GM12878 (cell line): ENCODE data around the gene SRGAP1. TPM values are rescaled to one million over a fixed set of nuclear protein-coding genes. Genes with fewer than 3 reads are reported as not detected.

Source experiments
- ATAC-seq: fragments of 200-7000 bp; cut with Tn5 transposase; 3 replicates; pipeline ENCODE4 v1.9.1; 2020; ENCODE audit warnings: mild to moderate bottlenecking, moderate library complexity
- BruUV-seq: library from RNA; stranded (reverse); fragments of 400-500 nt; replicated peaks from 2 replicates; lab custom pipeline; 2021; lab: Mats Ljungman, UMichigan
- CTCF ChIA-PET: fragments of 300-600 bp; sonication (Branson Sonifier 250); formaldehyde crosslinking; extraction: SDS; loops from one replicate; lab custom pipeline; 2021; ENCODE audit warnings: inconsistent platforms; lab: Yijun Ruan, JAX
- POLR2A ChIA-PET: fragments of 350-600 bp; formaldehyde crosslinking; extraction: SDS; loops from one replicate; lab custom pipeline; 2021; ENCODE audit warnings: inconsistent platforms; lab: Charles Lee
- RAD21 ChIA-PET: fragments of 300-600 bp; sonication (Branson Sonifier 250); formaldehyde crosslinking; loops from one replicate; lab custom pipeline; 2023; ENCODE audit warnings: antibody characterized with exemption; ENCODE audit not compliant: unreplicated experiment; lab: Charles Lee
- SMC1A ChIA-PET: fragments of 300-600 bp; sonication (Branson Sonifier 250); formaldehyde crosslinking; loops from one replicate; lab custom pipeline; 2023; ENCODE audit not compliant: unreplicated experiment, uncharacterized antibody; lab: Charles Lee
- DNase-seq: peaks from one replicate; pipeline ENCODE4 v3.0.0-alpha.2; 2011; ENCODE audit warnings: low read depth, low spot score
- FAIRE-seq: peaks from 3 replicates; lab custom pipeline; 2011; peaks lifted over from hg19 to GRCh38; lab: Jason Lieb, UNC
- H2AFZ ChIP-seq: 2 replicates; pipeline ENCODE4 v1.6.0; 2011; ENCODE audit warnings: low read depth, low read length, control low read depth; ENCODE audit not compliant: control insufficient read depth
- H3K27ac ChIP-seq: 2 replicates; pipeline ENCODE4 v1.5.1; 2011; ENCODE audit warnings: control low read depth; ENCODE audit not compliant: control insufficient read depth, insufficient read depth
- H3K27me3 ChIP-seq, 2 experiments: replicated peaks in 1 of 2; 2 replicates each; pipeline versions ENCODE4 v1.6.0 to v1.6.1; 2011; ENCODE audit warnings: low read length in 1 of 2; ENCODE audit not compliant: control insufficient read depth in 2 of 2, insufficient read depth in 2 of 2
- H3K36me3 ChIP-seq, 2 experiments: 2 replicates each; pipeline ENCODE4 v1.5.1; 2011; ENCODE audit warnings: low read length in 1 of 2; ENCODE audit not compliant: control insufficient read depth in 2 of 2, insufficient read depth in 2 of 2
- H3K4me1 ChIP-seq: 2 replicates; pipeline ENCODE4 v1.6.1; 2011; ENCODE audit warnings: mild to moderate bottlenecking, low read length, moderate library complexity, mixed read lengths; ENCODE audit not compliant: control insufficient read depth, insufficient read depth
- H3K4me2 ChIP-seq: 2 replicates; pipeline ENCODE4 v1.6.0; 2011; ENCODE audit warnings: control low read depth; ENCODE audit not compliant: control insufficient read depth, insufficient read depth
- H3K4me3 ChIP-seq: fragments of 200-600 bp; sonication (generic); 2 replicates; pipeline ENCODE4 v1.5.1; 2016
- H3K79me2 ChIP-seq: 2 replicates; pipeline ENCODE4 v1.6.0; 2011; ENCODE audit warnings: low read length; ENCODE audit not compliant: control insufficient read depth, insufficient read depth
- H3K9ac ChIP-seq: 2 replicates; pipeline ENCODE4 v1.8.0; 2011; ENCODE audit warnings: low read length, control low read depth, mixed read lengths; ENCODE audit not compliant: control insufficient read depth, insufficient read depth
- H3K9me3 ChIP-seq: replicated peaks from 3 replicates; pipeline ENCODE4 v1.5.1; 2011; ENCODE audit warnings: mild to moderate bottlenecking, low read length; ENCODE audit not compliant: control insufficient read depth, insufficient read depth
- H4K20me1 ChIP-seq: 2 replicates; pipeline ENCODE4 v1.6.0; 2011; ENCODE audit not compliant: control insufficient read depth, insufficient read depth
- BACH1 ChIP-seq: fragments of 450-650 bp; IDR thresholded peaks from 2 replicates; pipeline ENCODE4 v1.6.1; 2017; ENCODE audit warnings: mild to moderate bottlenecking, borderline replicate concordance
- IKZF1 ChIP-seq: fragments of 450-650 bp; conservative IDR thresholded peaks from 2 replicates; pipeline ENCODE4 v1.6.1; 2017; ENCODE audit warnings: antibody characterized with exemption, mild to moderate bottlenecking
- RELA ChIP-seq: fragments of 450-650 bp; IDR thresholded peaks from 2 replicates; pipeline ENCODE4 v1.8.0; 2014; ENCODE audit warnings: borderline replicate concordance; ENCODE audit not compliant: partially characterized antibody
- YY1 ChIP-seq: IDR thresholded peaks from 2 replicates; pipeline ENCODE4 v1.6.1; 2011; ENCODE audit warnings: low read depth, mild to moderate bottlenecking, low read length
- ZNF274 ChIP-seq: IDR thresholded peaks from one replicate; pipeline ENCODE4 v1.8.0; 2011; ENCODE audit not compliant: insufficient read length, insufficient read depth
- WGBS: methylation state at CpG from one replicate; pipeline ENCODE4 v1.1.6; 2016; ENCODE audit warnings: low lambda C conversion rate; ENCODE audit not compliant: insufficient replicate concordance, insufficient coverage; ENCODE audit errors: missing lambda C conversion rate; 5-methylcytosine and 5-hydroxymethylcytosine counted together
- in situ Hi-C: fragments of 300-500 bp; cut with MboI; formaldehyde crosslinking; loops from 9 replicates; pipeline ENCODE4 v1.14.3; 2018; ENCODE audit warnings: mixed read lengths
- intact Hi-C: fragments of 100-400 bp; cut with micrococcal nuclease; formaldehyde crosslinking; loops from one replicate; pipeline ENCODE4 v1.14.2; 2022; ENCODE audit not compliant: unreplicated experiment
- polyA plus RNA-seq, 11 experiments: library from polyadenylated mRNA; depleted of rRNA in 4 of 11; unstranded in 6 of 11; stranded (reverse) in 5 of 11; fragments of >200 nt; fragmentation: Nextera tagmentation in 4 of 11; fragmentation: Illumina TruSeq in 1 of 11; extraction: Ambion mirVana in 4 of 11; extraction: Trizol in 1 of 11; gene quantifications; 1 replicate in 1 of 11; 2 replicates in 10 of 11; pipeline versions ENCODE4 v1.2.1 to v1.2.3, GENCODE V29; 2011 to 2016; ENCODE audit warnings: inconsistent platforms in 2 of 11, missing spikeins in 2 of 11, low read depth in 1 of 11
- total RNA-seq, 4 experiments: library from RNA; depleted of rRNA in 3 of 4; stranded (reverse); fragments of >200 nt in 3 of 4; fragmentation: Illumina TruSeq in 1 of 4; extraction: Trizol in 1 of 4; gene quantifications; 2 replicates each; pipeline versions ENCODE4 v1.2.1 to v1.2.3, GENCODE V29; 2013 to 2021
- TF ChIP-seq, protein P1 (sequence below): IDR thresholded peaks from 2 replicates; pipeline ENCODE4 v1.6.1; 2012; ENCODE audit warnings: improper control_type of control experiment, low read depth, low read length; ENCODE audit not compliant: insufficient replicate concordance

The SRGAP1 gene
- total and polyA plus RNA-seq, 10 of the 15 experiments (the other 5 are each of a cell fraction or from before 2014, with no cell fraction given) = 0.16 to 0.85 (median 0.46) TPM

- Histone ChIP-seq H3K9ac (no peak overlapping the region), H3K4me2 (no peak overlapping the region), H3K27ac (no peak overlapping the region), H3K27me3 (no peaks in the 10 kb centered on the region), H3K9me3 (no peaks in the 10 kb centered on the region), H3K4me1 (no peaks in the 10 kb centered on the region), H3K36me3 (no peaks in the 10 kb centered on the region), H4K20me1 (no peaks in the 10 kb centered on the region), H3K4me3 (no peak overlapping the region), H3K79me2 (no peaks in the 10 kb centered on the region), H2AFZ (no peak overlapping the region)
- ATAC-seq (no peak), FAIRE-seq (no peak), DNase-seq (no peak)
- WGBS = 0% methylated on average over 1 of the region's 1 CpG
- no TSS peak for BruUV-seq
- ChIA-PET CTCF (no interaction called here), POLR2A (interaction anchor here (0.5 kb wide), 1 partner anchor 15 kb away, joined by 4 read pairs; no protein-coding TSS in a partner anchor), SMC1A (no interaction called here), RAD21 (no interaction called here)
- intact Hi-C loops (no loop called here), in situ Hi-C loops (no loop called here)
- TF ChIP-seq IKZF1 (no peak), YY1 (no peak), BACH1 (no peak), RELA (no peak), ZNF274 (no peak)
- TF ChIP-seq, protein P1, sequence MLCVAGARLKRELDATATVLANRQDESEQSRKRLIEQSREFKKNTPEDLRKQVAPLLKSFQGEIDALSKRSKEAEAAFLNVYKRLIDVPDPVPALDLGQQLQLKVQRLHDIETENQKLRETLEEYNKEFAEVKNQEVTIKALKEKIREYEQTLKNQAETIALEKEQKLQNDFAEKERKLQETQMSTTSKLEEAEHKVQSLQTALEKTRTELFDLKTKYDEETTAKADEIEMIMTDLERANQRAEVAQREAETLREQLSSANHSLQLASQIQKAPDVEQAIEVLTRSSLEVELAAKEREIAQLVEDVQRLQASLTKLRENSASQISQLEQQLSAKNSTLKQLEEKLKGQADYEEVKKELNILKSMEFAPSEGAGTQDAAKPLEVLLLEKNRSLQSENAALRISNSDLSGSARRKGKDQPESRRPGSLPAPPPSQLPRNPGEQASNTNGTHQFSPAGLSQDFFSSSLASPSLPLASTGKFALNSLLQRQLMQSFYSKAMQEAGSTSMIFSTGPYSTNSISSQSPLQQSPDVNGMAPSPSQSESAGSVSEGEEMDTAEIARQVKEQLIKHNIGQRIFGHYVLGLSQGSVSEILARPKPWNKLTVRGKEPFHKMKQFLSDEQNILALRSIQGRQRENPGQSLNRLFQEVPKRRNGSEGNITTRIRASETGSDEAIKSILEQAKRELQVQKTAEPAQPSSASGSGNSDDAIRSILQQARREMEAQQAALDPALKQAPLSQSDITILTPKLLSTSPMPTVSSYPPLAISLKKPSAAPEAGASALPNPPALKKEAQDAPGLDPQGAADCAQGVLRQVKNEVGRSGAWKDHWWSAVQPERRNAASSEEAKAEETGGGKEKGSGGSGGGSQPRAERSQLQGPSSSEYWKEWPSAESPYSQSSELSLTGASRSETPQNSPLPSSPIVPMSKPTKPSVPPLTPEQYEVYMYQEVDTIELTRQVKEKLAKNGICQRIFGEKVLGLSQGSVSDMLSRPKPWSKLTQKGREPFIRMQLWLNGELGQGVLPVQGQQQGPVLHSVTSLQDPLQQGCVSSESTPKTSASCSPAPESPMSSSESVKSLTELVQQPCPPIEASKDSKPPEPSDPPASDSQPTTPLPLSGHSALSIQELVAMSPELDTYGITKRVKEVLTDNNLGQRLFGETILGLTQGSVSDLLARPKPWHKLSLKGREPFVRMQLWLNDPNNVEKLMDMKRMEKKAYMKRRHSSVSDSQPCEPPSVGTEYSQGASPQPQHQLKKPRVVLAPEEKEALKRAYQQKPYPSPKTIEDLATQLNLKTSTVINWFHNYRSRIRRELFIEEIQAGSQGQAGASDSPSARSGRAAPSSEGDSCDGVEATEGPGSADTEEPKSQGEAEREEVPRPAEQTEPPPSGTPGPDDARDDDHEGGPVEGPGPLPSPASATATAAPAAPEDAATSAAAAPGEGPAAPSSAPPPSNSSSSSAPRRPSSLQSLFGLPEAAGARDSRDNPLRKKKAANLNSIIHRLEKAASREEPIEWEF = no peak
Observed at GRCh38 chr12:64059685-64060084, 215.2 kb downstream of the SRGAP1 start.
